ENCODE data around the gene ANXA2.
A peak's percentile ranks its signal among the peaks of the same experiment; 100 is the strongest.
"Not testable (repeated sequence)": the region's sequence is repeated elsewhere in the genome, so short reads cannot be mapped to it uniquely, and the experiment has no call there.

Gene ANXA2

DNA sequence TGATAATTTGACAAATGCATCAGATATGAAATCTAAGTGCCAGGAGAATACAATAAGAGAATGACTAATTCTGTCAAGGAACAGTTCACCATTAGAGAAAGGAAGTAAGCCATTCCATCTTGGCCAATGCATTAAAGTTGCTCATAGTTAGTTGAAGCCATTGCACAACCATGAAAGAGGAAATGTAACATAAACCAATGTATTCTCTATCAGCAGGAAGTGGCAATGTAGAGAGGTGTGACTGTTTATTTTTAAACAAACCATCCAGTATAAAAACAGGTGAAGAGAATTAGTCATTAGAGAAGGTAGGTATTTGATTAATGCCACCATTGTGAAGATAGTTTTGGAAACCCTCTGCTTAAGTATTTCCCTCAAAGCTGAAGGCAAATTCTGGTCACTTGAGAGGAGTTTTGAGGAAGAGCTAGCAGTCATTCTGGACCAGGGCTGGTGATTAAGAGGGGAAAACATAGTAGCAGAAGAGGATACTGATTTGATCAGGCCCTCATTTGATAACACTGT is 10.7 kb upstream of the ANXA2 start:
- peak; percentile 54 for DNase-seq

GRCh38 chr15:60407415-60407805 is 9.6 kb upstream of the ANXA2 start:
- DNase-seq = no peak

DNA sequence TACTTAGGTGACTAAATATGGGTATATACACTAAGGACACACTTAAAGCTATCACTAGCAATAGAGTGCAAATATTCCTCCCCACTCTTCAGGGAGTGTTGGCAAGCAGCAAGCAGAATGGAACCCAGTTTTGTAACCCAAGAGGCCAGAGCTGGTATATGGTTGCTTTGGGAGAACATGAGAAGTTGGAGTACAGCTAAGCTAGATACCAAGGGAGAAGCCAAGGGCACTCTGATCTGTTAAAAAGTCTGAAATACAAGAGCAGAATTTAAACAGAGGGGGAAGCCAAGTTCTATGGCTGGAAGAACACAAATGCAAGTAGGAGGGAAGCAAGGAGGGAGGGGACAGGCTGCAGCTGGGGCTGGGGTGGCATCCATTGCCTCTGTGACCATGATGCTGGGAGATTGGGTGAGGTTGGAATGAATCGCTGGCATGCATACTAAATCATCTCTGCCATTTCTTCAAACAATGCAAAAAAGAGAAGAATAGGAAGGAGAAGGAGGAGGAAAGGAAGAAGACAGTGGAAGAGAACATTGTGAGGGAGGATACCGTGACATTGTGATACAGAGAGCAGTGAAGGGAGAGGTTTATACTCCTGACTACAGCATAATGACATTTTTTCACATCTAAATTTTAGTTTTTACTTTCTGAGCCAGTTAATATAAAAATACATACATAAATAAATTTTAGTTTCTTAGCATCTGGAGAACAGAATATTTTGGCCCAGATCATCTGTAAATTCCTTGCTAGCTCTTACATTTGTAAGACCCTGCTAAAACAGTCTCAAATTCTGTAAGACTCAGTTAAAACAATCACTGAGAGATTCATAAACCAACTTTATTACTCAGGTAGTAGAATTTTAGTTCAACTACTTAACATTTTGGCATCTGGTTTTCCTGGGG is 9.0 kb upstream of the ANXA2 start:
- no peak for DNase-seq

DNA sequence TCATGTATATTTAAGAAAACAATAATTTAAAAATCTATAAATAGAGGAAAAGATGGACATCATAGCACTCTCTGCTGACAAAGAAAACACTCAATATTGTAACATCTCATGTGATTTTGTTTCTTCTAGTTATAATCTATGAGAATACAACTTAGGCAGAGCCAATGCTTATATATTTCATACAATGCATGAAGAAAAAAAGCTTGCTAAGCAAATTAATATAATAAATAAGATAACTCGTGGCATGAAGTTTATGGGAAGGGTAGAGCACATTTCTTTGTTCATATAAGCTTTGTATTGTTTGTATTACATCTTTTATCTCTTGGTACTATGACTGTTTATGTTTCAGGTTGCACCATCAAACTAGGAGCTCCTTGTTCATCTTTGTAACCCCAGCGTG is 7.6 kb upstream of the ANXA2 start:
- DNase-seq = no peak

GRCh38 chr15:60404351-60404750 is 6.6 kb upstream of the ANXA2 start:
- not testable (repeated sequence) for DNase-seq

GRCh38 chr15:60400944-60401343 is 3.2 kb upstream of the ANXA2 start:
- no peak for DNase-seq

GRCh38 chr15:60399931-60400330 is 2.1 kb upstream of the ANXA2 start:
- no peak for DNase-seq

DNA sequence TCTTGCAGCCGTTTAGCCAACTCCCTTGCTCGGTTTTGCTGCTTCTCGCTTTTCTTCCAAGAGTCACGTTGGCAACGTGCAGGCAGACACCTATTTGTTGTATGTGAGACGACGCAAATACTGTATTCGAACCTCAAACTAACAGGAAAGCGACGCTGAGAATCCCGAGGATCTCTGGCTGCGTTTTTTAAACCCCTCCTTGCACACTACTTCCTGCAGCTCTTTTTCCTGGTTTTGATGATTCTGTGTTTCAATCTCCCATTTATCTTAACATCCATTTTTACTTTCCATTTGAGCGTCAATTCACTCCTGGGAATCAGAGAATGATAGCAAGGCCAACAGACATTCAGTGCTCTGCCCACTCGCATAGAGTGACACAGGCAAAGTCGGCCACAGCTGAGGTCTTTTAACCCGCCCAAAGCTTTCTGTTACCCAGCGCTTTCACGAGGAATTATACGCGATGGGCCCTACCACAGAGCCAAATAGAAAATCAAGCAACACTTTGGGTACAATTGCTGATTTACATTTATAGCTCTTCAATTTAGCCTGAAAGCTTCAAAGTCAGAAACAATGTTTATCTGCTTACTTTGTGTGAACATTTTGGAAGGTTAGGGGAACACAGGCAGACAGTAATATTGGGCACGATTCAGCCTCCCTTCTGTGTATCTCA is 1.6 kb upstream of the ANXA2 start:
- no peak for DNase-seq

DNA sequence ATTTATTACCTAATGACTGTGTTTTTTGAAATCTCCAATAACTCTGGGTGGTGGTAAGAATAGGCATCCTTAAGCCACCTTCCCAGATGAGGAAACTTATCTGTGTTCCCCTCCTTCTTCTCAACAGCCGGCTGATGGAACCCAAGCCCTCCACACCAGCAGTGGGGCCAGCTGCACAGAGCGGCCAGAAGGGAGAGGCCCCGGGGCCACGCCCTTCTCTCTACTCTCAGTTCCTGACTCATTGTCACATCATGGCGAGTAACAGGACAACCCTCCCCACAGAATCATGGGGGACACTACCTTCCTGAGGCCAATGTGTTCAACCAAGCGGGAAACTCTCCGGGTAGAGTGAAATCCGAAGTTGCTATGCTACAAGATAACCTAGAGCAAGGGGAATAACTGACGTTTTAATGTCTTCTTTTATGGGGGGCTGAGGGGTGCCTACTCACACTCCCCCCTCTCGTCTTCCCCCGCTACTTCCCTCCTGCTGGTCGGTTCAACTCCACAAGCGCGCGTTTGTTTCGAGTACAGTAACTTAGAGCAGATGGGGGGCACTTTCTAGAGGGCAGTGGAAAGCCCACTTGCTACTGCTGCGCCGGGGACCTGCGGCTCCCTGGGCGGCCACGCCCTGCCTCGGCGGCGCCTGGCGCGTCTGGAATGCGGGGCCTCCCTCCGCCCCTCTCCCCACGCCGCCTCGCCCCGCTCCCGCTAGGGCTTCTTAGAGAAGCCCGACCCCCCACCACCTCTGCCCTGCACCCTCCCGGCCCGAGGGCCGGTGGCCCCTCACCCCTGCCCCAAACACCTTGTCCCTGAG is 621 bp downstream of the ANXA2 start:
- DNase-seq = peak; percentile 86

DNA sequence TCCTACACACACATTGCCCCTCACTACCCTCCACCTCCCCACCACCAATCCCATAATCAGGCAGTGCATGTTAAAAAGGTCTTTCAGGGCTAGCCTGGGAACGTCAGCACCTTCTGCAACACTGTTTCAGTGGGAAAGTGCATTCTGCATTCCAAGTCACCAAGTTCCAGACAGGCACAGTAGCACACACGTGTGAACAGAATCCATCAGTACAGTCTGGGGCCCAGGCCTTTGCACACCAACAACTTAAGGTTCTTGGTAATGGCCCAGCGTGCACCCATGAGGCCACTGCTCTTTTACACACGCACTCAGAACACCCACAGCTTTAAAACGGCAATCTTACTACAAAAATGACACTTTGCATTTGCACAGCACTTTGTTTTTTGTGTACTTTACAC is 1.2 kb downstream of the ANXA2 start:
- peak; percentile 44 for DNase-seq

- DNase-seq = no peak
Observed at GRCh38 chr15:60396100-60396499, 1.7 kb downstream of the ANXA2 start.

DNA sequence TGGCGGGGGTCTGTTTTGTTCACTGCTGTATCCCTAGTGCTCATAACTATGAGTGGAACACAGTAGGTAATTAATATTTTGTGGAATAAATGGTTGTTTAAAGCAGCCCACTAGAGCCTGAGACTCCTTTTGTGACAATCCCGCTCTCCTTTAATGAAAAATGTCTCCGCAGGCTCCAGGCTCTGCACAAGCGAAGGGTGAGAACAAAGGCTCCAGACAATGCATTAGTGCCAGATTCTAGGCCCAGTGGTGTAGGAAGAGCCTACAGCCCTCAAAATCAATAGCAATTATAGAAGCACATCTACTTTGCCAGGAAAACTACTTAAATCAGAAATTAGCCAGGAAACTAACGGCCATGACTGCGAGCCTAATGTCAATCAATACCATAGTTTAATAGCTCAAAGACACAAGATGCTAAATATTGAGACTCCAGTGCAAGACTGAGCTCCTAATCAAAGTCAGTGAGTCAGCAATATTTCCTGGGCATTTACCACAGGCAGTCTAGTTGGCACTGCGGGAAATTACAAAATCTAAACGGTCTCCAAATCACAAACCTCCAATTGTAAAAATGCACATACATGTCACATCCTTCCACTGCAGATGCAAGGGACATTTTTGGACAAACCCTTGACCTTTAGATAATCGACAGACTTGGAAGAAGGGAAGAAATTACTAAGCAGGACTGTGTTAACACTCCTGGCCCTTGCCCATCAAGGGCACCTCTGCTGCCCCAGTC is 2.3 kb downstream of the ANXA2 start:
- peak; percentile 35 for DNase-seq

- peak; percentile 32 for DNase-seq
Observed at GRCh38 chr15:60394689-60395097, 3.1 kb downstream of the ANXA2 start.

DNA sequence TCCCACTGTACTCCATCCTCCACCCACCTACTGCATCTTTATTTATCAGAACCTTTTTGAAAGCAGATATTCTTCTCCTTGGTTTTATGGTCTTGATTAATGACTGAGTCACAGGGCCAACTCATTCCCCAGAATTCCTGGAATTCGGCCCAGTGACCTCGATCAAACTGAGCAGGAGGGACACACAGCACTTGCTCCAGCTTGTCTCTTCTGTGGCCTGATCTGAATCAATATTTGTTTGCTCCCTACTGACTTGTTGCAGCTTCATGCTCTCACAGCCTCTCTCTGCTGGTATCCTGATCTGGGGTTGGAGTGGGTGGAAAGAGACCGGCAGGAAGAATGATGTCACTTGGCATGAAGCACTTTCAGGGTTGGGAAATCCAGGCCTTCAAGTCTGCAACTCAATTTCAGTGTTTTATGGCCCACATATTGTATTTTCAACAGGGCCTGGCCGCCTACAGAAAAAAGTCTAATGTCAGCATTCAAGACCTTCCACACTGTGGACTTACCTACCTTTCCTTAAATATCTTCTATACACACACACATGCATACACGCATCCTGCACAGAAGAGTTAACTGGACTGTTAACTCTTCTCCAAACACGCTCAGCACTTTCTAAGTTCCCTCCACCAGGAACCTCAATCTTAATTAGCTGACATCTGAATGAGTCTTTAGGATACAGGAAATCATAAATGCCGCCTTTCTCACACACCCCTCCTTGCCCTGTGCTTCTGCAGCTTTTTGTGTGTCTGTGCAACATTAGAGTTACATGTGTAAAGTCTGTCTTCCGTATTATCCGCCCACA is 4.6 kb downstream of the ANXA2 start:
- DNase-seq = peak; percentile 99

DNA sequence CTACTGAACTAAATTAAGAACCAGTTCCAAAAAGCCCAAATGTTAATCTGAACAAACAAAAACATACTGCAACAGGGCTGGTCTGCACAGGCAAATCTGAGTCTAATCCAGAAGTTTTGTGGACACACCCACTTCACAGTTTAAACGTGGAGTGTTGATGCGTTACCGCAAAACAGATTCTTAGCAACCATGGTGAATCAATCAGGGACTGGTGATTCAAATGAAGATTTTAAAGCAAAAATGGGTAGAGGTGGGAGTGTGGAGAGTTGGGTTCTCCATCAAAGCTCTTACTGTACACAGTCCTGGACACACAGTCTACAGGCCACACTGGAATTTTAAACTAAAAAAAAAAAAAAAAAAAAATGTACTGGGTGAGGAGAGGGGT is 5.2 kb downstream of the ANXA2 start:
- peak; percentile 68 for DNase-seq

DNA sequence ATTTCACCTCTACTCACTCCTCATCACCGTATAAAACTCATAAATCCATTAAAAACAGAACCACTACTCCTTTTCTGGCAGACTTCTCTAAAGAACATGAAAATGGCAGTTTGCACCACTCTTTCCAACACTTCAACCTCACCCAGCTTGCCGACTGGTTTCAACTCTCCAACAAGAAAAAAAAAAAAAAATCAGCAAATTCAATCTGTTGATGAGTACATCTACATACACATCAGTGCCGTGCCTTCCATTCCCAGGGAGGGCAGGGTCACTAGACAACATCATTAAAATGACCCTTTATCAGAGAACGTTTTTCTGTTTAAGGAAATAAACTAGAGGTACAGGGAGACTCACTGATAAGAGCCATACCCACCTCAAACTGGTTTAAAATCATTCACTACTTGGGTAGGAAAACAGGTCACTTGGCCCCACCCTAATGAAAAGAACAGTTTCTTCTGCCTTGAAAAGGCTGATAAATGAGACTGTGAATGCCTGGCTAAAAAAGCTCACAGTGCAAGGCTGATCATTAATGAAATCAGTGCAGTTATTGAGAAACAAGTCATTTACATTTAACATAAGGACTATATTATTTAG is 6.0 kb downstream of the ANXA2 start:
- no peak for DNase-seq

GRCh38 chr15:60390871-60391501 is 6.8 kb downstream of the ANXA2 start:
- DNase-seq = peak; percentile 78

- DNase-seq = no peak
Observed at GRCh38 chr15:60390231-60390630, 7.6 kb downstream of the ANXA2 start.

DNA sequence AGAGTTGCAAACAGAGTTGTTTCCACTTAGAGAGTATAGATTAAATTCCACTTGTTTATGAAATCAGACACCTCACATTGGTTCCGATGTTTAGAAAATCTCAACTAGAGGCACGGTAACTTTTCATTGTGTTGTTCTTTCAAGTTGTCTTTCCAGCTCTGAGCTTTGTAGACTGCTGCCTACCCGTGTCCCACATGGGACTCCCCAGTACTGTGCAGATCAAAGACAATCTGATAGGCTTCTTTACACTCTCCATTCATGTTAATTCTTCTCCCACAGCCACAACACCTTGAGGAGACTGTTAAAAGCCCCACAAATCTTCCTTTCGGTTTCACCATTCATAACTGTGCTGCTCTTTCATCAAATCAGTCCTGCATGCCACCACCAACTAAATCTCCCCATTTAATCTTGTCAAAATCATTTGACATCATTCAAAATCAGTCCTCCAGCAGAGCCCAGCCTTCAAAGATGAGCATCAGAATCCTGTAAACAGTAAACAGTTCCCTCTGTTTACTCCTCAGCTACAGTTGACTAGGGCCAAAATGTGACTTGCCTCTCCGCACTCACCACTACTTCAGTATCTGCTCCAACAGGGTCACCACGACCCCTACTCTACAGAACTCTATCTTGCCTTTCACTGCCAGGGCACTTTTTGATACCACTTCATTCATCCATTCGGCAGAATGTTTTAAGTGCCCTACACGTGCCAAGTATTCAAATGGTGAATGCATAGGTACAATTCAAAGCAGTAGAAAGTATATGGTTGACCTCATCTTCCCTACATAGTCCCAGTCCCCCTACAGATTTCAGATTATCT is 8.3 kb downstream of the ANXA2 start:
- DNase-seq = no peak

- DNase-seq = no peak
Observed at GRCh38 chr15:60387321-60387720, 10.5 kb downstream of the ANXA2 start.

Data from NCI-H69 (cell line).